Measurements from ENCODE around the gene HRCT1.
"Not testable (repeated sequence)": the region's sequence is repeated elsewhere in the genome, so short reads cannot be mapped to it uniquely, and the experiment has no call there.

The HRCT1 gene

DNA sequence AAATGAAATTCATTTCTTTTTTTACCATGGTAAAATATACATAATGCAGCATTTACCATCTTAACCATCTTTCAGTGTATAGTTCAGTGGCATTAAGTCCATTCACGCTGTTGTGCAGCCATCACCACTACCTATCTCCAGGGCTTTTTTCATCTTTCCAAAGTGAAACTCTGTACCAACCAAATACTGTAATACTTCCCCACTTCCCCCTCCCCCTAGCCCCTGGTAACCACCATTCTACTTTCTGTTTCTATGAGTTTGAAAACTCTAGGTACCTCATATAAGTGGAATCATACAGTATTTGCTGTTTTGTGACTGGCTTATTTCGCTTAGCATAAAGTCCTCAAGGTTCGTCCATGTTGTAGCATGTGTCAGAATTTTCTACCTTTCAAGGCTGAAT, 26.7 kb downstream of the HRCT1 start:
- DNase-seq (ENCODE audit: low spot score) = no peak
- TF ChIP-seq, protein P1, sequence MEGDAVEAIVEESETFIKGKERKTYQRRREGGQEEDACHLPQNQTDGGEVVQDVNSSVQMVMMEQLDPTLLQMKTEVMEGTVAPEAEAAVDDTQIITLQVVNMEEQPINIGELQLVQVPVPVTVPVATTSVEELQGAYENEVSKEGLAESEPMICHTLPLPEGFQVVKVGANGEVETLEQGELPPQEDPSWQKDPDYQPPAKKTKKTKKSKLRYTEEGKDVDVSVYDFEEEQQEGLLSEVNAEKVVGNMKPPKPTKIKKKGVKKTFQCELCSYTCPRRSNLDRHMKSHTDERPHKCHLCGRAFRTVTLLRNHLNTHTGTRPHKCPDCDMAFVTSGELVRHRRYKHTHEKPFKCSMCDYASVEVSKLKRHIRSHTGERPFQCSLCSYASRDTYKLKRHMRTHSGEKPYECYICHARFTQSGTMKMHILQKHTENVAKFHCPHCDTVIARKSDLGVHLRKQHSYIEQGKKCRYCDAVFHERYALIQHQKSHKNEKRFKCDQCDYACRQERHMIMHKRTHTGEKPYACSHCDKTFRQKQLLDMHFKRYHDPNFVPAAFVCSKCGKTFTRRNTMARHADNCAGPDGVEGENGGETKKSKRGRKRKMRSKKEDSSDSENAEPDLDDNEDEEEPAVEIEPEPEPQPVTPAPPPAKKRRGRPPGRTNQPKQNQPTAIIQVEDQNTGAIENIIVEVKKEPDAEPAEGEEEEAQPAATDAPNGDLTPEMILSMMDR (IDR thresholded peaks at IDR 0.05; ENCODE audit: extremely low read depth, missing control alignments) = no peak

DNA sequence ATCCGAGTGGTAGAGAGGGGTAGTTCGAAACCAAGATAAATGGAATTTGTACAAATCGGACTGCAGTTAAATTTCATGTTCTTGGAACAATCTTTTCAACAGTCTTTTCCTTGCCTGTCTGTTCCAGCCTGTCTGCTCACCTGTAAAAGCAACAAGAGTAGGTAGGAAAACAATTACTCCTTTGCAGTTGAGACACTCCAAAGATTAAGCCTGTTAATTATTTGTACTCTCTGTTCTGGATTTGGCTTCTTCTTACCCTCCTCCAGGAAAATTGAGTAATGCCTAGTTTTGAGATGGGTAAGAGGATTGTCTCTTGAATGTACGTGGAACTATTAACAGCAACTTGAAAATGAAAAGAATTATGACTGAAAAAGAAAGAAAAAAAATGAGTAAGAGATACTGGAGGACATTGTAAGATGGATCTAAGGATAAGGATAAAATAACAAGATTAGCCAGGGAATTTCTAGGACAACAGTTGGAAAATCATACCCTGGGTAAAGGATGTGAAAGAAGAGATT, 27.6 kb downstream of the HRCT1 start:
- TF ChIP-seq, protein P1 (IDR thresholded peaks at IDR 0.05; ENCODE audit: extremely low read depth, missing control alignments) = no peak
- no peak for DNase-seq (ENCODE audit: low spot score)

DNA sequence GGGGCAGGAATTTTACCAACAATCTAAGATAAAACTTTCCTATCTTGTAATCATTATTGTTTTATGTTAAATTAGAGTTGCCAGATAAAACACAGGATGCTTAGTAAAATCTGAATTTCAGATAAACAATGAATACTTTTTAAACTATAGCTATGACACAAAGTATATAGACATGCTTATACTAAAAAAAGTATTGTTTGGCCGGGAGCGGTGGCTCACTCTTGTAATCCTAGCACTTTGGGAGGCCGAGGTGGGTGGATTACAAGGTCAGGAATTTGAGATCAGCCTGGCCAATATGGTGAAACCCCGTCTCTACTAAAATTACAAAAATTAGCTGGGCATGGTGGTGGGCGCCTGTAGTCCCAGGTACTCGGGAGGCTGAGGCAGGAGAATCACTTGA, 28.1 kb downstream of the HRCT1 start:
- DNase-seq (ENCODE audit: low spot score) = not testable (repeated sequence)

DNA sequence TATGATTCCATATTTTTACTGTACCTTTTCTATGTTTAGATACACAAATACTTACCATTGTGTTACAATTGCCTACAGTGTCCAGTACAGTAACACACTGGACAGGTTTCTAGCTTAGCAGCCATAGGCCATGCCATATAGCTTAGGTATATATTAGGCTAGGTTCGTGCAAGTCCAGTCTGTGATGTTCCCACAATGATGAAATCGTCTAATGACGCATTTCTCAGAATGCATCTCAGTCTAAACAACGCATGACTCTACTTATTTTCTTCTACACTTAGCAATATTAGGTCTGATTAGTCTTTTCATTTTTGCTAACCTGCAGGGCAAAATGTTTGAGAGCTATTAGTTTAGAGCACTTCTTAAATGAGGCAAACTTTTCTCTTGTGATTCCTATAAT, 29.3 kb downstream of the HRCT1 start:
- TF ChIP-seq, protein P1 (IDR thresholded peaks at IDR 0.05; ENCODE audit: extremely low read depth, missing control alignments) = no peak
- DNase-seq (ENCODE audit: low spot score) = no peak

DNA sequence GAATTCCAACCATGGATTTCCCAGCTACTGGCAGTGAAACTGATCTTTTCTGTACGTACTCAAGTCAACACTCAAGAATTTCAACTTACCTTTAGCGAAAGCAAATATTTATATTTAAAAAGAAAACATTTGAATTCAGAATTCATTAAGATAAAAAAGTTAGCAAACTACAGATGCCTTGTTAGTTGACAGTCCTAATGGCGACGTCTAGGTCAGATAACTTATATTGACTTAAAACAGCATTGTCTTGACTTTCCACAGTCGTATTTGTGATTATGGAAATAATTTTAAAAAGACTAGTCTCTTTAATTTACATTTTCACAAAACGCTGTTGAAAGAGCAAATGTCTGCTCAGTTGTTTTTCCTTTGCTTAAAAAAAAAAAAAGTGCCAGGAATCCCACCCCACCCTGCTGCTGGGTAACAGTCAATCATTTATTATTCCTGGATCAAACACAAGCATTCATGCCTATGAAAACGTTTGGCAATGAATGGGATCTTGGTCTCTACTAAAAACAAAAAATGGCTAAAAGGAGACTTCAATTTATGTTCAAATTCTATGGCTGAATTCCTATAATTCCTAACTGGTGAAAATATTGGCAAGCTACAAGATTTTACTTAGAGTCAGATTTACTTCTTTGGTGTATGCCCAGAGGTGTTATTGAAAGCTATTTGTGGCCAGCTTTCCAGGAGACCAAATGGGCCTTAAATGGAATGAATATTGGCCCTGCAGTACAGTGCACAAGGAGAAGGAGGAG, 29.9 kb downstream of the HRCT1 start:
- no peak for DNase-seq (ENCODE audit: low spot score)
- TF ChIP-seq, protein P1 (IDR thresholded peaks at IDR 0.05; ENCODE audit: extremely low read depth, missing control alignments) = no peak

DNA sequence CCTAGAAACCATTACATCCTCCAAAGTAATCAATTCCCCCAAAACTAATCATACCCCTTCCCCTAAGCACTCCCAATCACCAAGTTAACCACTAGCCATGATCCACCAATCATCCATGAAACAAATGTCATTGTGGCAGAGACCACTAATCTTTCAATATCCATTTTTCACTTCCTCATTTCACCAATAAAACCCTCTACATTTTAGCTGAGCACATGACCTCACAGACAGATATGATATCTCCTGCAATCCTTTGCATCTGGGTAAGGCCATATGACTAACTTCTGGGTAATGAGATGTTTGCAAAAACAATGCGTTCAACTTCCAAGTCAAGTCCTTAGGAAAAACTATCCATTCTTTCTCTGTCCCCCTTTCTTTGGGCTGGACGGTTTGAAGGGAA, 31.2 kb downstream of the HRCT1 start:
- TF ChIP-seq, protein P1 (IDR thresholded peaks at IDR 0.05; ENCODE audit: extremely low read depth, missing control alignments) = no peak
- DNase-seq (ENCODE audit: low spot score) = no peak

DNA sequence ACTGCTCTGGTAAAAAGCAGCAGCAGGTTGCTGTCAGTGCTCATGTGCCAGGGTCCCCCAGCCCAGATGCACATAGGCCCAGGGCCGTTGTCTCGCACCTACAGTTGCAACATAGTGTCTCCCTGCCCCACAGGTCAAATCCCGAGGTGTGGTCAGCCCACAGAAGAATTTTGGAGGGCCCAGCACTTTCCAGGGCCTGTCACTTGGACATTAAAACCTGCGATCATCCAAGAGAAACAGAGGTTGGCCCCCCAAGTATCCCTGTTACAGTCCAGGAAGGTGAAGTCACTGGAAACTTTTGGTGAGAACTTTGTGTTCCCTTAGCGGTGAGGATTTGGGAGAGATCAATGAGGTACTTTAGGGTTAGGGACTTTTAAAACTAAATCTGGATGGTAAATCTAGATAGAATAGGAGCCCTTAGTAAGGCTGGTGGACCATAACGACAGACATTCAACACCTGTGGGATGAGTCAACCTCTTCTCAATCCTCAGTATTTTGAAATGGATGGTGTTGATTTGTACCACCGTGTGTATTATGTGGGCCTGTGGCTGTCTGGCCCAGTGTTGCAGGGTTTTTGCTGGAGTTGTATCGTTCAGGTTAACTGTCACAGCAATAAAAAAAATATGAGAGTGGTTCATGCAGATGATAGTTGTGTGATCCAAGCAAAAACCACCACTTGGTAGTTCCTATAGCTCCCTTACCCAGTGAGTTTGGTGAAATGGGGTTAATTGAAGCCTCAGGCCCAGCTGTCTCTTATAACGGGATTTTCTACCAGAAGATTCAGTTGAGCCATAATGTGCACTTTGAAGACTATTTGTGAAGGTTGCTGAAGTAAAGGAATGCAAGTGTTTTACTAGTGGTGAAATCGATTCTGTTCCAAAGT, 32.7 kb downstream of the HRCT1 start:
- TF ChIP-seq, protein P1 (IDR thresholded peaks at IDR 0.05; ENCODE audit: extremely low read depth, missing control alignments) = no peak
- DNase-seq (ENCODE audit: low spot score) = no peak
